GM18909 (cell line): Measurements from ENCODE around the gene COLEC12.
"Not testable (repeated sequence)": the region's sequence is repeated elsewhere in the genome, so short reads cannot be mapped to it uniquely, and the experiment has no call there.

ENCODE experiments used
- ATAC-seq: cut with Tn5 transposase; IDR thresholded peaks from one replicate; pipeline ENCODE4 v1.9.1; 2021; ENCODE audit warnings: mild to moderate bottlenecking; ENCODE audit not compliant: unreplicated experiment, poor library complexity

The COLEC12 gene

GRCh38 chr18:302097-302496, 198.4 kb downstream of the COLEC12 start:
- ATAC-seq = no peak

GRCh38 chr18:297936-298335, 202.6 kb downstream of the COLEC12 start:
- no peak for ATAC-seq

- ATAC-seq = no peak
These were observed 204.6 kb downstream of the COLEC12 start for GRCh38 chr18:295756-296490.

GRCh38 chr18:294566-294965, 205.9 kb downstream of the COLEC12 start:
- no peak for ATAC-seq

- no peak for ATAC-seq
These were observed 207.0 kb downstream of the COLEC12 start for GRCh38 chr18:293536-293935.

- ATAC-seq = no peak
These were observed 208.2 kb downstream of the COLEC12 start for GRCh38 chr18:292271-292670.

GRCh38 chr18:289970-290369, 210.5 kb downstream of the COLEC12 start:
- ATAC-seq = not testable (repeated sequence)

GRCh38 chr18:289026-289425, 211.5 kb downstream of the COLEC12 start:
- ATAC-seq = no peak

GRCh38 chr18:286515-287310, 213.8 kb downstream of the COLEC12 start:
- ATAC-seq = no peak

GRCh38 chr18:285817-286216, 214.7 kb downstream of the COLEC12 start:
- no peak for ATAC-seq

GRCh38 chr18:275486-275885, 225.0 kb downstream of the COLEC12 start:
- no peak for ATAC-seq

- ATAC-seq = no peak
These were observed 226.2 kb downstream of the COLEC12 start for GRCh38 chr18:274313-274712.

- ATAC-seq = no peak
These were observed 227.0 kb downstream of the COLEC12 start for GRCh38 chr18:273525-273924.

GRCh38 chr18:272650-273049, 227.9 kb downstream of the COLEC12 start:
- ATAC-seq = no peak

- no peak for ATAC-seq
These were observed 230.9 kb downstream of the COLEC12 start for GRCh38 chr18:269480-270095.

GRCh38 chr18:267688-268552, 232.6 kb downstream of the COLEC12 start, which contains the start of gene THOC1:
Gene THOC1, minus strand, starts transcription at chr18:268047. Its CDS starts 28 bp downstream, at chr18:268019.
- peak; percentile 93 for ATAC-seq

- peak; percentile 38 for ATAC-seq
These were observed 233.2 kb downstream of the COLEC12 start for GRCh38 chr18:267380-267687.
